Measurements from ENCODE around the gene CACNA1S. TPM values are rescaled to one million over a fixed set of nuclear protein-coding genes. Genes with fewer than 3 reads are reported as not detected.

The CACNA1S gene
- total and polyA plus RNA-seq, 12 donors: under 0.01 to 0.07 TPM; not detected in 10

DNA sequence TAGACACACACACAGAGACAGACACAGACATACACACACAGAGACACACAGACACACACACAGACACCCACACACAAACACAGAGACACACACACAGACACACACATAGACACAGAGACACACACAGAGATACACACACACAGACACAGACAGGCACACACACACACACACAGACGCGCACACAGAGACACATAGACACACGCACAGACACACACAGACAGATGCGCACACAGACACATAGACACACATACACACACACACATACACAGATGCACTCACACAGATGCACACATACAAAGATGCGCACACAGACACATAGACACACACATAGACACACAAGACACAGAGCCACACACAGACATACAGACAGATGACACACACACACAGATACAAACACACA lies 104.7 kb downstream of the CACNA1S start:
- Histone ChIP-seq H3K4me1 (replicated peaks in 1 of 2) (no peaks in the 10 kb centered on the region), H3K36me3 (replicated peaks in 1 of 2) (no peaks in the 10 kb centered on the region), H3K27me3 (no peaks in the 10 kb centered on the region), H3K27ac (no peak overlapping the region), H3K4me3 (no peak overlapping the region), H3K9me3 (replicated peaks in 1 of 3) (no peaks in the 10 kb centered on the region)
- TF ChIP-seq, protein P1, sequence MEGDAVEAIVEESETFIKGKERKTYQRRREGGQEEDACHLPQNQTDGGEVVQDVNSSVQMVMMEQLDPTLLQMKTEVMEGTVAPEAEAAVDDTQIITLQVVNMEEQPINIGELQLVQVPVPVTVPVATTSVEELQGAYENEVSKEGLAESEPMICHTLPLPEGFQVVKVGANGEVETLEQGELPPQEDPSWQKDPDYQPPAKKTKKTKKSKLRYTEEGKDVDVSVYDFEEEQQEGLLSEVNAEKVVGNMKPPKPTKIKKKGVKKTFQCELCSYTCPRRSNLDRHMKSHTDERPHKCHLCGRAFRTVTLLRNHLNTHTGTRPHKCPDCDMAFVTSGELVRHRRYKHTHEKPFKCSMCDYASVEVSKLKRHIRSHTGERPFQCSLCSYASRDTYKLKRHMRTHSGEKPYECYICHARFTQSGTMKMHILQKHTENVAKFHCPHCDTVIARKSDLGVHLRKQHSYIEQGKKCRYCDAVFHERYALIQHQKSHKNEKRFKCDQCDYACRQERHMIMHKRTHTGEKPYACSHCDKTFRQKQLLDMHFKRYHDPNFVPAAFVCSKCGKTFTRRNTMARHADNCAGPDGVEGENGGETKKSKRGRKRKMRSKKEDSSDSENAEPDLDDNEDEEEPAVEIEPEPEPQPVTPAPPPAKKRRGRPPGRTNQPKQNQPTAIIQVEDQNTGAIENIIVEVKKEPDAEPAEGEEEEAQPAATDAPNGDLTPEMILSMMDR (IDR thresholded peaks at IDR 0.05): no peak
- no peak for TF ChIP-seq POLR2A (IDR thresholded peaks at IDR 0.05)
- no peak for DNase-seq
- intact Hi-C loops (cut with DNase I): no loop called here
- WGBS, 4 donors: 92 to 98% (median 96%) methylated on average over 5 of the region's 5 CpGs

DNA sequence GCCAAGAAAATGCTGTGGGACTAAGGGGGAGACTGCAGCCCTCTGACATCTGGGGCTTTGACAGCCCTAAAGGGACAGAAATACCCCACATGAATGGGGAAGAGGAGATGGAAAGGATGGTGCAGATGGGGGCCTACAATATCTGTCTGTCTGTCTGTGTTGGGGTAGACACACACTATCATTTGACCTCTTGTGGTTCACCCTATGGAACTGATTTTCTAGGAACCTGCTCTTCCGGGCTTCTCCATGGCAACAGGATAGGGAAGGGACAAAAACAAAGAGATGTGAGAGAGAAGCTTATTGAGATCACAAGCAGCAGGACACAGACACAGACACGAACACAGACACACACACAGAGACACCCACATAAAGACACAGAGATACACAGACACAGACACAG lies 105.8 kb downstream of the CACNA1S start:
- TF ChIP-seq POLR2A (IDR thresholded peaks at IDR 0.05): no peak
- TF ChIP-seq, protein P1 (IDR thresholded peaks at IDR 0.05): no peak
- Histone ChIP-seq H3K9me3 (replicated peaks in 1 of 3) (no peaks in the 10 kb centered on the region), H3K4me3 (no peak overlapping the region), H3K36me3 (replicated peaks in 1 of 2) (no peaks in the 10 kb centered on the region), H3K27me3 (no peaks in the 10 kb centered on the region), H3K4me1 (replicated peaks in 1 of 2) (no peaks in the 10 kb centered on the region), H3K27ac (no peak overlapping the region)
- 56 to 69% (median 61%) methylated on average over 2 of the region's 2 CpGs for WGBS, 4 donors
- intact Hi-C loops (cut with DNase I): no loop called here
- DNase-seq: no peak

DNA sequence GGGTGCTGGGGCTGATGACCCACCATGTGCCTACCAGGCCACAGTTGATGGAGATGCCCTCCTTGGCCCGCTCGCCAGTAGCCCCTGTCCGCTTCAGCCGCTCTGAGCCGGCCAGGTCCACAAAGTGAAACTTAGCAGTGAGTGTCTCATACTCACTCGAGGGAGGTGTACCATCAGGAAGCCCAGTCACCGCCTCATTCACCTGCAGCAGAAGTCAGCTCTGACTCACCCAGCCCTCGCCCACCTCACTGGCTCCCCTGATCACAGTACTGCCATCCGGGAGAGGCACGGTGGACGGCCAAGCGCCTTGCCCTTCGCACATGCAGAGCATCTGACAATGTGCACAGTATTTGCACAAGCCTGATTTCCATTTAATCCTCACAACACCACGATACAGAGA lies 107.5 kb downstream of the CACNA1S start:
- WGBS, 4 donors: 88 to 95% (median 94%) methylated on average over 8 to 14 of the region's 14 CpGs
- Histone ChIP-seq H3K4me1 (replicated peaks in 1 of 2) (no peaks in the 10 kb centered on the region), H3K36me3 (replicated peaks in 1 of 2) (no peaks in the 10 kb centered on the region), H3K9me3 (replicated peaks in 1 of 3) (no peaks in the 10 kb centered on the region), H3K27ac (no peak overlapping the region), H3K27me3 (no peaks in the 10 kb centered on the region), H3K4me3 (no peak overlapping the region)
- TF ChIP-seq POLR2A (IDR thresholded peaks at IDR 0.05): no peak
- TF ChIP-seq, protein P1 (IDR thresholded peaks at IDR 0.05): no peak
- intact Hi-C loops (cut with DNase I): no loop called here
- DNase-seq: no peak

DNA sequence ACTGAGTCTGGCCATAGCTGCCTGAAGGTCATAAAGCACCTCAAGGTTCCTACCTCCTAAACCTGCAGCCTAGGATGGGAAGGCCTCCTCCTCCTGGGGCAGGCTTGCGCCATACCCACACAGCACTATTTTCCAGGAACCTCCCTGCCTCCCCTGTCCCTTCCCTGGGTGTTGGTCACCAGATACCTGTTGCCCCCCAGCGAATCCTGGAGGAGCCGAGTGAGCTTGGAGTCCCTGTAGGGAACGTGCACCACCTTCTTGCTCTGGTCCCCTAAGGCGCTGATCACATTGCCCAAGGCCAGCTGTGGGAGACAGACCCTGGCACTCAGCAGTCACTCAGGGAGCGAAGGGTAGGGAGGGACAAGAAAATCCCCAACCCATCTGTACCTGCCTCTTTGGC lies 108.1 kb downstream of the CACNA1S start:
- DNase-seq: no peak
- Histone ChIP-seq H3K27me3 (no peaks in the 10 kb centered on the region), H3K4me1 (replicated peaks in 1 of 2) (no peaks in the 10 kb centered on the region), H3K36me3 (replicated peaks in 1 of 2) (no peaks in the 10 kb centered on the region), H3K9me3 (replicated peaks in 1 of 3) (no peaks in the 10 kb centered on the region), H3K27ac (no peak overlapping the region), H3K4me3 (no peak overlapping the region)
- WGBS, 4 donors: 83 to 90% (median 86%) methylated on average over 6 of the region's 6 CpGs; no CpG with 5 or more reads in 1 of the 4 donors
- TF ChIP-seq, protein P1 (IDR thresholded peaks at IDR 0.05): no peak
- no peak for TF ChIP-seq POLR2A (IDR thresholded peaks at IDR 0.05)
- intact Hi-C loops (cut with DNase I): no loop called here
